GM18868 (cell line): Measurements from ENCODE around the gene TMEM163.

ENCODE experiments used
- ATAC-seq: cut with Tn5 transposase; IDR thresholded peaks from one replicate; pipeline ENCODE4 v1.9.1; 2021; ENCODE audit warnings: mild to moderate bottlenecking, moderate library complexity; ENCODE audit not compliant: unreplicated experiment

Gene TMEM163

GRCh38 chr2:134694411-134694810 is 24.4 kb downstream of the TMEM163 start:
- ATAC-seq = no peak

DNA sequence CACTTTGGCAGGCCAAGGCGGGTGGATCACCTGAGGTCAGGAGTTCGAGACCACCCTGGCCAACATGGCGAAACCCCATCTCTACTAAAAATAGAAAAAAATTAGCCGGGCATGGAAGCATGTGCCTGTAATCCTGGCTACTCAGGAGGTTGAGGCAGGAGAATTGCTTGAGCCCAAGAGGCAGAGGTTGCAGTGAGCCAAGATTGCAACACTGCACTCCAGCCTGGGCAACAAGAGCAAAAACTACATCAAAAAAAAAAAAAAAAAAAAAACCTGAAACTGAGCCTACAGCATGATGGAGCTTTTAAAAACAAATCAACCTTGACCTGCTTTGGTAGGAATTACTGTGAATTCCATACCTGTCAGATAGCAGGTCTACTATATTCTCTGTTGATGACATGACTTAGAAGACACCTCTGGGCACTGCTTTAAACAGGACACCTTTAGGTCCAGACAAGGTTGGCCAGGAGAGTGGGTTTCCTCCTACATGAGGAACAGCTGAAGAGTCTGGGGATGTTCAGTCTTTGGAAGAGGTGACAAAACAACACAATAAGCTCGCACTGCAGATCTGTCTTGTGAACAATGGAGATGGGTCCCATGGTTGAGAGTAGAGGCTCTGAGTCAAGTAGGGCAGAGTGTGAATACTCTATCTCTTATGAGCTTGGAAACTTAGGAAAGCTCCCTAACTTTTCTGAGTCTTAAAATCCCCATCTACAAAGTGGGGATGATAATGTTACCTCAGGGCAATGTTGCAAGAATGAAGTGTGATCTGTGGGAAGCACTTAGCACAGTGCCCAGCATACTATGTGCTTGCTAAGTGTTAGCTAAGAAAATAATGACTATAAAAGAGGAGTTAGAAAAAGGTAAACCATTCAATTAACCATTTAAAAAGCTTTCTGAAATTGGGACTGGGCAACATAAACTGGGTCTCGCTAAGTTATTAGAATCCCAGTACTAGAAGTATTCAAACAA is 25.2 kb downstream of the TMEM163 start:
- no peak for ATAC-seq

DNA sequence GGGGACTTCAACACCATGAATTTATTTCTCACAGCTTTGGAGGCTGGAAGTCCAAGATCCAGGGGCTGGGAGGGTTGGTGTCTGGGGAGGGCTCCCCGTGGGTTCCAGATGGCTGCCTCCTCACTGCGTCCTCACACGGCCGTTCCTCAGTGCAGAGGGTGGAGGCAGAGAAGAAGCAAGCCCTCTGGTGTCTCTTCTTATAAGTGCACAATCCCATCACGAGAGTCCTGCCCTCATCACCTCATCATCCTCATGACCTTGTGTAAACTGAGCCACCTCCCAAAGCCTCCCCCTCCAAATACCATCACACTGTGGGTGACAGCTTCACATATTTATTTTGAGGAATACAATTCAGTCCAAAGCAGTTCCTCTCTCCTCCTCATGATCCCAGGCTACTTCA is 26.3 kb downstream of the TMEM163 start:
- peak; percentile 79 for ATAC-seq

DNA sequence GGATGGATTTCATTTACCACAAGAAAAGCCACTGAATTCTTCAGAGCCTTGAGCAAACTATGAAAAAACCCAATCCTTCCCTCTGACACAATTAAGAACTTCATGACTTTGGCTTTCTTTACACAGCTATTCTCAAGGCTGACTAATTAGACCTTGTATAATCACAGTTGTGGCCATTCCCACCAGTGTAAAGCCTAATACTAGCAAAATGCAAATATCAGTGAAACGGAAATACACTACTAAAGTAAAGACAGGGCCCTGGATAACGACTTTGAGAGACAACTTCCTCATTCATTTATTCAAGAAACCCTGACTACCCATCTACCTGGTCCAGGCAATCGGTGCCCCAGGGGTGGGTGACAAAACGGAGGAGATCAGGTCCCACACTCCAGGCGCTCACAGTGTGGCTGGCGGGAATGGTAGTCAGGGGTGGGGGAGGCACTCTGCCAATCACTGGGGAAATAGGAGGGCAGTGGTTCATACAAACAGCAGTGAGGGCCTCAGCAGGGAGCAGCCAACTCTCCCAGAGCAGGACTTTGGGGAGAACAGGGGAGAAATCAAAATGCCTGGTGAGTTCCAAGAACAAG is 28.1 kb downstream of the TMEM163 start:
- ATAC-seq = peak; percentile 54

- ATAC-seq = no peak
Observed at GRCh38 chr2:134689315-134689714, 29.5 kb downstream of the TMEM163 start.

DNA sequence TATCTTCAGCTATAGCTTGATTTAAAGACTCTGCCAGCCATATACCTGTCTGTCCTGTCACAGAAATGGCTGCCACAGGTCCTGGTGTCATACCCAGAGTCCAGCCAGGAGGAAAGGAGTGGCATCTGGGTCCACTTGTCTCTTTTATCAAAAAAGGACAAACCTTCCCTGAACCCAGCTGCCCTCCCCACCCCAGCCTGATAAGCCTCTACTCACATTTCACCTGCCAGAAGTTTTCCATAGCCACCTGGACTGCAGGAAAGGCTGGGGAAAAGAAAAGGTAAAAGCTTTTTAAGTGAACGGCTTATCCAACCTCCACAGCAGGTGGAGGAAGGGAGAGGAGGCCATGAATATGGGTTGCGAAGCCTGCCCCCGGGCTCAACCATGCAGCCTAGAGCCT is 32.8 kb downstream of the TMEM163 start:
- no peak for ATAC-seq

GRCh38 chr2:134683561-134684112 is 35.2 kb downstream of the TMEM163 start:
- peak; percentile 83 for ATAC-seq

- ATAC-seq = no peak
Observed at GRCh38 chr2:134682726-134683125, 36.1 kb downstream of the TMEM163 start.

DNA sequence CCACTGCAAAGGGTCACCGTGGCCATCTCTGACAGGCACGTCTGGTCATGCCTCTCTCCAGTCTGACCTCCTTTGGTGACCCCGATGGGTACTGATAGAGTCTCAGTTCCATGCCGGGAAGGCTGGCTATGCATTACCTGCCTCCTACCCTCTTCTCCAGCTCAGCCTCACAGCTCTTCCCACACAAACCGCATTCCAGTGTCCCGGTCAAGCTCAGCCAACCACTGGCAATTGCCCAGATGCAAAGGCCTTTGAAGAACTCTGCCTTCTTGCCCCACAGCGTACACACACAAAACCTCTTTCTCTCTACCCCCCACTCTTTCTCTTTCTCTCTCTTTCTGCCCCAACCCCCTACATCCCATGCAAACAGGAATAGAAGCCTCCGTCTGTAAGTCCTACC is 37.6 kb downstream of the TMEM163 start:
- ATAC-seq = no peak

DNA sequence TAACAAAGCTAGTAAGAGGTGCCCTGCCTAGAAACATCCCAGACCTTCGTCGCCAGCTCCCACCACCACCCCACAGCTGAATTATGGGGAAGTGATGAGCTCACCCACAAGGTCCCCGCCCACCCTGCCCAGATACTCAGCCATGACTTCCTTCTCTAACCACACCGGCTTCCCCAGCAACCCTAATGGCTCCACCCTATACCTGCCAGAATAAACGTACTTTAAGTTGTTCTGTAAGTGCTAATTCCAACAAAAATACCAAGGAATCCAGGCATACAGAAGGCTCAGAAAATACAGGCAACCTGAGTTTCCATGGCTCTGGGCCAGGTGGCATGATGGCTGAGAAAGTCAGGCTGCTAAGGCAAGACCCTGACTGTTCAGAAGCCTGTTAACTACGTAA is 39.1 kb downstream of the TMEM163 start:
- no peak for ATAC-seq

- ATAC-seq = no peak
Observed at GRCh38 chr2:134679294-134679693, 39.5 kb downstream of the TMEM163 start.

GRCh38 chr2:134677856-134678756 is 40.7 kb downstream of the TMEM163 start:
- no peak for ATAC-seq

- peak; percentile 48 for ATAC-seq
Observed at GRCh38 chr2:134676960-134677359, 41.8 kb downstream of the TMEM163 start.

DNA sequence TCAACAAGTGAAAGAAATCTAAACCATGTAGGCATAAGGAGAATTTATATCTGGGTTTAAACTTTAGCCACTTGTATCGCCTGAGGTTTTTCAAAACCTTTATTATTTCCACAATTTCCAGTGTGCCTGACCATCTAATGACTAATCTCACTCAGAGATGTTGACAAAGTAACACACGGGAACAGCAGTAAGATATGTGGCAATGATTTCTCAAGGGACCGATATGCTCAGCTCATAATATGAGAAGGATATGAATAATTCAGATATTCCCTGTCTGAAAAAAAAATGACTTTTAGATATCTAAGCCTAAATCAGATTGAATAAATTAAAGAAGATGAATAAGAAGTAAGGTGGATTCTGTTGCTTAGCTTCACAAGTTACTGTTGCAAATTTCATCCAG is 43.5 kb downstream of the TMEM163 start:
- ATAC-seq = no peak

DNA sequence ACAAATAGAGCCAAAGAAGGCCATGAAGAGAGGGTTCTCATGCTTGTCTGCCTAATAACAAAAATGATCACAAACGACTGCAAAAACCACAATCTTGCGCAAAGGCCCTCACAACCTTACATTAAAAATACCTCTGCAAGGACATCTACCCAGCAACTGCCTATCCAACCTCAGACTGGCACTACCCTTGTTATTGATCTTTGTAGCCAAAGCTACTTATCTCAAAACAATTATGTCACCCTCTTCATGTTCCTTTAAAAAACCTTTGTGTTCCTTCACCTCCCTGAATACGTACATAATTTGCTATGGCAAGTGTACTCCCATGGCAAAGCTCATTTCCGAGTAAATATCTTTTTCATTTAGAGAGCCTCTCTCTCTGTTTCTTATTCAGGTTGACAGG is 44.1 kb downstream of the TMEM163 start:
- no peak for ATAC-seq

- ATAC-seq = peak; percentile 36
Observed at GRCh38 chr2:134671513-134671912, 47.3 kb downstream of the TMEM163 start.

GRCh38 chr2:134670955-134671354 is 47.8 kb downstream of the TMEM163 start:
- no peak for ATAC-seq

DNA sequence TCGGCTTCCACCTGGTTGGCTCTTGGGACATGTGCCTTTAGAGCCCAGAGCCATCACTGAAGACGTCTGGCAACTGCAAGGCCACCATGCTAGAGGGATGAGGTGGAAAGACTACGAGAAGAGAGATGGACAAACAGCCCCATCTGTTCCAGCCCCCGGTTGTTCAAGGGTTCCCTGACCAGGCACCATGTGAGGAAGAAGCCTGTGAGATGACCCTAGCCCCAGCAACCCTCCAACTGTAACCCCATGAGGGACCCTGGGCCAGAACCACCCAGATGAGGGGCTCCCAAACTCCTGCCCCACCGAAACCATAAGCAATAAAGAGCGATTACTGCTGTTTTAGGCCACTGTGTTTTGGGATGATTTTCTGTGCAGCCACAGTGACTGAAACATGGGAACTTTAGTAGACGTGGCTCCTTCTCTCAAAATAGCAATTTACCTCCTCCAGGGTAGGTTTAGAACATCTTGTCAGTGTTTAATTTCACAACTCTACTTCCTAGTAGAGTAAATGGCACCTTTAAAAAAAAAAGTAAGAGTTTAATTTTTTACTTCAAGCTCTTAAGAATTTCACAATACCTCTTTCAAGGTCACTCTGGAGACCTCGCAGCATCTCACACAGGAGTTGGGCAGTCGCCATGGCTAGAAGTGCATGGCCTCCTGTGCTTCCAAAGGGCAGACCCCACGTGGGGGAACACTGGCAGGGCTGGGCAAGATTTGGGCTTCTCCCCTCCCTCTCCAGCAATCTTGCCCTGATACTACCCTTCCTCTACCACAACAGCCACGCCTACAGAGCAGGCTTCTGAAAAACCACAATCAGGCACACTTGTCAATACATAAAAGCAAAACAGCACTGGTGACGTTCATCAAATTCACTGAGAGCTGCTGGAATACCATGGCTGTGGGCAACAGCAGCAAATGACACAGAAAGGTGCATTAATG is 48.8 kb downstream of the TMEM163 start:
- no peak for ATAC-seq

DNA sequence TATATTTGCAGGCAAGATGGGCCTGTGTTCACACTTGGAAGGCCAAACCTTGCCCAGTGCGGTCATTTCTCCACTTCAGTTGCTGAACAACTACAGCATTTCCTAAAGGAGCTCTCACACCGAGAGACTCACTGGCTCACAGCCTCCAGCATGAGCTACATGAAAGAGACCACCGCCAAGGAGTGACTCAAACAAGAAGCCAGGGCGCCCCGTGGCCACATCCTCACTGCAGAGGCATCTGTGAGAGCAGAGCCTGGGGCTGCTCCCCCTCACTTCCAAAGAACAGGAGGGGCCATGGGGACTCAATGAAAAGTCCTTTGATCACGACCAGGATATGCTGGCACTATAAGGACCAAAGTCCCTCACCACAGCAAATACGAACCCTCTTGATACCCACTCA is 50.0 kb downstream of the TMEM163 start:
- peak; percentile 58 for ATAC-seq

DNA sequence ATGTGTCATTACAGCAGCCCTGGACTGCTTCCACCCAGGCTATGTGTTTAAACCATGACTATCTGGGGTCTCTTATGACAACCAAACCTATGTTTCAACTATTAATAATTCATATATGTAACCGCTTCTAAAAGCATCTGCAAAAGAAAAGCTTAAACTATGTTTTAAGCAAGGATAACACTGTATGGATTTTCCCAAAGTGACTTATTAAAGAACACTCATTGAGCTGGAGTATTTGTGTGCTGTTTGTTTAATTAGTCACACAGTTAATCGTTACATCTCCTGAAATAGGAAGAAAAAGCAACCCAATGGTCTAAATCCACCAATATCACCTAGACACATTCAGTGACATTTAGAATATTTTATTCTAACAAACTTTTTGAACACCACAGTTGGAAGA is 51.3 kb downstream of the TMEM163 start:
- ATAC-seq = no peak
